Nucleus accumbens (tissue), 56 donors: Measurements from ENCODE around the gene PPM1A.
"Not testable (repeated sequence)": the region's sequence is repeated elsewhere in the genome, so short reads cannot be mapped to it uniquely, and the experiment has no call there.

Experiments
- DNase-seq, 56 donors: peaks; one replicate each; lab custom pipeline; 2025; lab: John Stamatoyannopoulos, UW

Gene PPM1A

DNA sequence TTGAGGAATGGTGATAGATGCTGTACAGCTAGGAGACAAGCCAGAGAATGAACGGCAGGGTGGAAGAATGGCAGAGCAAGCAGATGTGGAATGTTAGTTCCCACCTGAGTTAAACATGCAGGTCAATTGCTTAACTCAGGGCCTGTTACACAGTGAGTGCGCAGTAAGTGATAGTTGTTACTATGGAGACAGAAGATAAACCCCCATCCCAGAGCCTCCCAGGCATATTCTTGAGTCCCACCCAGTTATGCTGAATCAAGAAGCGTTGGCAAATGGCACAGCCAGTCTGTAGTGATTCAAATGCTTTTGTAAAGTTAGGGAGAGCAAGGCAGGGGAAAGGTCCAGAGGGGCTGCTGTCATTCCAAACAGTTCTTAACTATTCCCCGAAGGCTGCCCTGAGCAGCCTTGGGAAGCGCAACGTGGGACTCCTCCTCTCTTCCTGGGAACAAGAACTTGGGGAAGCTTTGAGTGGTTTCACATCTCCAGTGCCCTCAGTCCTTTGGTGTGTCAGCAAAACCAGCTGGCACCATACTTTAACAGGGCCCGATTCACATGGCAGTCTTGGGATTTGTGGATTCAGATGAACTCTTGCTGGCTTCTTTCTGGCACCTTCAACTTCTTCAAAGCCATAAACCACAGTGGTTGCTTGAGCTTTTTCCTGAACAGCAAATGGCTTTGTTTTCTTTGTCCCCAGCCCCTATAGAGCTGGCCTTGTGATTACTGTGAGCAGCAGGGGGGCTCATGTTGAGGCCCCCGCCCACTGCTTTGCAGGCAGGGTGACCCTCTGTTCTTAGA is 66.4 kb downstream of the PPM1A start:
- DNase-seq: no peak

DNA sequence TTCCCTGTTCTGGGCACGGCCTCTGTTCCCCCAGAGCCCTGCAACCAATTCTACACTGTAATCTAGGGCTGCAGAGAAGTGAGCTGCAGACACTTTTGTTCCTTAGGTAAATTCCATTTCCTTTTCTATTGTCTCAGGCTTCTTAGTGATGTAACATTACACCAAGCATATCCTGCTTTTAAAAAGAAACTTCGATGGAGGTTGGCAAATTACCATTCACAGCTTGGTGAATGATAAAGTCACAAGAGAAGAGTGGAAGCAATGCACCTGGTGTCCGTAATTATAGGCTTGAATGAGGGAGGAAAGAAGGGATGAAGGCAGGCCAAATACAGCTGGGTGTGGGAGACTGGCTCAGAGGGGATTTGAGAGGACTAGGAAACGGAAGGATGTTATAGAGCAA is 68.6 kb downstream of the PPM1A start:
- no peak for DNase-seq

DNA sequence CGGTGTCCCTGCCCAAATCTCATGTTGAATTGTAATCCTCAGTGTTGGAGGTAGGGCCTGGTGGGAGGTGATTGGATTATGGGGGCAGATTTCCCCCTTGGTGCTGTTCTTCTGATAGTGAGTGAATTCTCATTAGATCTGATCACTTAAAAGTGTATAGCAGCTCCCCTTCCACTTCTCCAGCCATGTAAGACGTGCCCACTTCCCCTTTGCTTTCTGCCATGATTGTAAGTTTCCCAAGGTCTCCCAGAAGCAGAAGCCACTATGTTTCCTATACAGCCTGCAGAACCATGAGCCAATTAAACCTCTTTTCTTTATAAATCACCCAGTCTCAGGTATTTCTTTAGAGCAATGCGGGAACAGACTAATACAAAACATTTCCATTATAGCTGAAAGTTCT is 71.8 kb downstream of the PPM1A start:
- not testable (repeated sequence) for DNase-seq

DNA sequence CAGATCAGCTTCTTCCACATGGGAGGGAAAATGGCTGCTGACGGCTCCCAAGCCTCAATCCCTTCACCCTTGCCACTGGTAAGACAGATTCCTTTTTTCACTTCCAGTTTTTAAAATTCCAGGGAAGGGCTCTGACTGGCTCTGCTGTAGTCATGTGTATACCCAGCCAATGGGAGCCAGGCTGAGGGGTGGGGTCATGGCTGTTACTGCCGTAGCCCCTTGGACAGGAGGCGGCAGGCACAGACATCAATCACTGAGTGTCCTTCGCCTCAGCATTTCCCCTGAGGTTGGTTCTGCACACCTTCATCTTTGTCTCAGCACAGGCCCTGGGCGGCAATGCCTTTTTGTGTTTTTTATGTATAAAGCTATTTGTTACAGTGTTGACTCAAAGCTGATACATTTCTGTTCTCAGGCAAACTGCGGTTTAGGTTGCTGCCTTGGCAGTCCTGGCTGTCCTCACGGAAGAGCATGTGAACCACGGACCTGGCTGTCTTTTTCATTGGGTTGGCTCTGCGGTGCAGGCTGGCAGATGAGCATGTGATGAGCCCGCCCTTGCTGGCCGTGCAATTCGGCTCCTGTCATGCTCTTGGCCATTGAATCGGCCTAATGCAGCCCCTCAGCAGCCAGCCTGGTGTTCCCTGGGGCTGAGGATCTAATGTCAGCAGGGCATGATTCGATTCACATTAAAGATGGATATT is 74.3 kb downstream of the PPM1A start:
- no peak for DNase-seq

DNA sequence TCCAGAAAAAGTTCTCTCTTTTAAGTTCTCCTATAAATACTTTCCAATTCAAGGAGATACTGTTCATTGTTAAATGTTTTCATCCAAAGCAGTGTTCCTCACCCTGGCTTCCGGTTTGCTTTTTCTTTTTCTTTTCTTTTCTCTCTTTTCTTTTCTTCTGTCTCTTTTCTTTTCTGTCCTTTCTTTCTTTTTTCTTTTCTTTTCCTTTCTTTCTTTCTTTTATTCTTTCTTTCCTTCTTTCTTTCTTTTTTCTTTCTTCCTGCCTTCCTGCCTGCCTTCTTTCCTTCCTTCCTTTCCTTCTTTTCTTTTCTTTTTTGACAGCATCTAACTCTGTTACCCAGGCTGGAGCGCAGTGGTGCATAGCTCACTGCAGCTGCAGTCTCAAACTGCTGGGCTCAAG is 75.8 kb downstream of the PPM1A start:
- no peak for DNase-seq

DNA sequence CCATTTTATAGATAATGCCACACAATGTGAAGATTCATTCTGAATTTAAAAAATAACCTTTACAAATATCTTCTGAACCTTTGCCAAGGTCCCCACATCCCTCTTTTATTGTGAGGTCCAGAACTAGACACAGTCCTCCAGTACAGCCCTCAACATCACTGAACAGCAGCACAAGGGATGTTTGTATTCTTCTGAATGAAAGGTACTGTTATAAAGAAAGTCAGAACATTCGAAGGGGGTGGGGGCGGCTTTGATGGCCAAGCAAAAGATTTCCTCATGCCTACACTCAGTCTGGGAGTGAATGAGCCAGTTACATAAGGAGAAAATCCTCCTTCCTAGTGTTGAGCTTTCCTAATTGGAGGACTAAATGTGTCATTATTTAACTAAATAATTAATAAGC is 77.3 kb downstream of the PPM1A start:
- peak in 2 of 56 donors; percentile 10 to 11 for DNase-seq

DNA sequence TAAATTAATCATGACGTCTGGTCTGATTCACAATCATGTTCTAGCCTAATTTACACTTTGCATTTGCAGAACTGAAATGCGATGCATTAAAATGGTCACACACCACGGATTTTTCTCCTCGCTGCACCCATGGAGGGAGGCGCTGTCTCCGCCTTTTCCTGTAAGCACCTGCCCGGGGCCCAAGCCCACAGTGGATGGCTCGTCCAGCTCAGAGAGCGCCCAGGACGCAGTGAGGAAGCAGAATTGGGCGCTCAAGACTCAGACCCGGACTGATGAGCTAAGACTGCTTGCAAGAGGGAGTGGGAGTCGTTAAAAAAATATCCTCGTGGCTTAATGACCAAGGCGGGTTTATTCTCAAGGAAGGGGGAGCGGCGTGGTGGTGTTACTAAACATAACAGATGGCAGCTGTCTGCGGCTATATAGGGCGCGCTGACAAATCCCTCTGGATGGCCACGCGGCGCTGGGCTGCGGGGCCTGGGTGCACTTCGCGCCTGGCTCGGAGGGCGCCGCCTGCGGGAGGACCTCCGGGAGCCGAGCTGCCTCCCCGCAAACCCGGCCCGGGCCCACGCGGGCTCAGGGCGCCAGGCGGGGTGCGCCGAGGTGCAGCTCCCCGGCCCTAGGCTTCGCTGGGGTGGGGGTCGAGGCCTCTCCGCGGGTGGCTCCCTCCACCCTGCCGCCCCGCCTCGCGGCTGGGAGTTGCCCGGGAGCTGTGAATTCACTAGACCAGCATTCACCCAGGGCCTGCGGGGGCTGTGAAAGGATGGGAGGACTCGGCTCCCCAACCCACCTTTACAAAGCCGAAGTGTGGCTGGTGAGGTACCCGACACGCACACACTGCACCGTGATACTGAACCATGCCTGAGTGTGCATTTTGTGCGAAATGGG is 78.7 kb downstream of the PPM1A start:
- peak in 31 of 56 donors; percentile 4 to 75 (median 37) for DNase-seq

DNA sequence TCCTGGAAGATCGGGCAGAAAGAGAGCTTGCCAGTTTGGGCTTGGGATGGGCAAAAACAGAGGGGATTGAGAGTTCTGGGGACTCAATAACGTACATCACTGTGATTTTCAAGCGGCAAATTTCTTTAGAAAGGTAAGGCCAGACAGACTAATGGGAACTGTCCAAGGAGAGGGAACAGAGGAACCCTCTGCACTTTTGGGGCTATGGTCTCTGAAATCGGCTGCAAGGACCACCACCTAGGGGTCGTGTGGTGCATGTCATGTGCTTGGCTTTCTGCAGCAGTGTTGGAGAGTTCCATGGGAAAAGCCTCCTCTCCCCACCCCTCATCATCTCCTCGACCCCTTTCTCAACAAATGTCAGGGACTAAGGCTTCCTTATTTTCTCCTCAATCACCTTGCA is 79.6 kb downstream of the PPM1A start:
- no peak for DNase-seq

DNA sequence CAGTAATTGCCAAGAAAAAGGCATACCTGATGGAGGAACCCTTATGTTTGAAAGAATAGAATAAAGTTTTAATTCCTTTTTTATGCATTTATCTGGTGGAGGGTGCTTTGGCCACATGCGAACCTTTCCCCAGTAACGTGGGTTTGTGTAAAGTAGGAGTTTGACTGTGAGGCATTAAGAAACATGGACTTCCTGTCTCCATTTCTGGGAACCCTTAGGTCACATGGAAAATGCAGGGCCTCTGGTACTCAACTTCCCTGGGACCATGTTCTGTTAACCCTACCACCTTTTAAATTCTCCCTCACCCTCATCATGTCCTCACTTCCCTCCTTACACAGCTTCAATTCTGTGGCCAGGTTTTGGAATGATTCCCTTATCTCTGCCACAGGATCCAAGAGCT is 80.3 kb downstream of the PPM1A start:
- no peak for DNase-seq

DNA sequence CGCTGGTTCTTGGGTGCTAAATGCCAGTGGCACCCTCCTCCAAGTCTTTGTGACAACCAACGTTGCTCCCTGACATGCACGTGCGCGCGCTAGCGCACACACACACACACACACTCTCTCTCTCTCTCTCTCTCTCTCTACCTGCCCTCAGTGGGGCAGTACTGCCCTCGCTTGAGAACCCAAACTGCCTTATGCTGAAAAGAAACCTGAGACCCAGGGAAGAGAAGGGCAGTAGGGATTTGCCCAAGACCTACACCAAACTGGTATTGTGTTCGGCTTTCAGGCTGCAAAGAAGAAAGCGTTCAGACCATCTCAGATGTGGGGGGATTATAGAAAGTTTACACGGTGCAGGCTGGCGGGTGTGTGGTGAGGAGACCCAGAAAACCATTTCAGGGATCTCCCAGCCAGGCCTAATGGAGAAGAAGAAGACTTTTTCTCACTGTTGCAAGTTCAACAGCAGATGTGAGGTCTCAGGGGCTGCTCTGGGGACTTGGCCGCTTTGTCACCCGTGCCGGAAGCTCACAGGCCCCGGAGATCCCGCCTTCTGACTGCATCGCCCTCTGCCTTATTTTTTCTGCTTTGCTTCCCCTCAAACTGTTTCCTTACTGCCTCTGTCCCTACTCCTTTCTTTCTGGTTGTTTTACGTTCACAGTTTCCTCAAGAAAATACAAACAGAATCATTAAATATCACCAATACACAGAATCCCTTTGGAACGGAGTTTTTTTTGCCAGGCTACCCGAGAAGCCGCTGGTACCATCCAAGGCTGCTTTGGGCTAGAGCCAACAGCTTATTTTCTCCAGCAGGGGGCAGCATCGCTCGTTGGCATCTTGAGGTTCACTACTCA is 82.4 kb downstream of the PPM1A start:
- DNase-seq: peak in 46 of 56 donors; percentile 4 to 77 (median 35)

DNA sequence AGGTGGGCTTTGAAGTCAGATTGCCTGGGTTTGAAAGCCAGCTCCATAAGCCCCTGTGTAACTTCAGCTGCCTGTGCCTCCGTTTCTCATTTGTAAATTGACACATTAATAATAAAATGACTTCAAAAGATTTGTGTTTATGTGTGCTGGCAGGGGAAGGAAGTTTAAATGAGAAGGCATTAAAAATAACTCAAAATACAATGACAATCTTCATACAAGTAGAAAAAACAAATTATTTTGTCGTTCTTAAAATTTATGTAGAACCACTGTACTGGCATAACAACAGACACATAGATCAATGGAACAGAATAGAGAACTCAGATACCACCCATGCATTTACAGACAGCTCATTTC is 83.0 kb downstream of the PPM1A start:
- no peak for DNase-seq

DNA sequence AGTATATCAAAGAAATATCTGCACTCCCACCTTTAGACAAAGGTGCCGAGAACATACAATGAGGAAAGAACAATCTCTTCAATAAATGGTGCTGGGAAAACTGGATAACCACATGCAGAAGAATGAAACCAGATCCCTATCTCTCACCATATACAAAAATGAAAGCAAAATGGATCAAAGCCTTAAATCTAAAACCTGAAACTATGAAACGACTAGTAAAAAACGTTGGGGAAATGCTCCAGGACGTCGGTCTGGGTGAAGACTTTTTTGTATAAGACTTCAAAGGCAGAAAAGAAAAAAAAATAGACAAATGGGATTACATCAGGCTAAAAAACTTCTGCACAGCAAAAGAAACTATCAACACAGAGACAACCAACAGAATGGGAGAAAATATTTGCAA is 83.8 kb downstream of the PPM1A start:
- DNase-seq: no peak

DNA sequence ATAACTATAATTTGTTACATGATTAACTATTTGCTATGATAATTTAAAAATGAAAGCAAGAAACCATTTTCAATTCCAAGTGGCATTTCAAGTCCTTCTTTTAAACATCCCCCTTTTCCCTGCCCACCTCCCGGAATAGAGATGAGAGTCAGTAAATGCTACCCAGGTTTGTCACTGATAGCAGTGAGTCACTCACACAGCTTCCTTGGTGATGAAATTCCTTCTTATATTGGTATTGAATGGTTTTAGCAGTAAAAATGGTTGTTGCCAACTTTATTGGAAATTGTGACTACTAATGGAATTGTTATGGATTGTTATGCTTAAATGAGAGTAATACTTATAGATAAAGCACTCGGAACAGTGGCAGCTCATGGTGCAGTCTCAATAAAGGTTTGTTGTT is 90.5 kb downstream of the PPM1A start:
- no peak for DNase-seq

DNA sequence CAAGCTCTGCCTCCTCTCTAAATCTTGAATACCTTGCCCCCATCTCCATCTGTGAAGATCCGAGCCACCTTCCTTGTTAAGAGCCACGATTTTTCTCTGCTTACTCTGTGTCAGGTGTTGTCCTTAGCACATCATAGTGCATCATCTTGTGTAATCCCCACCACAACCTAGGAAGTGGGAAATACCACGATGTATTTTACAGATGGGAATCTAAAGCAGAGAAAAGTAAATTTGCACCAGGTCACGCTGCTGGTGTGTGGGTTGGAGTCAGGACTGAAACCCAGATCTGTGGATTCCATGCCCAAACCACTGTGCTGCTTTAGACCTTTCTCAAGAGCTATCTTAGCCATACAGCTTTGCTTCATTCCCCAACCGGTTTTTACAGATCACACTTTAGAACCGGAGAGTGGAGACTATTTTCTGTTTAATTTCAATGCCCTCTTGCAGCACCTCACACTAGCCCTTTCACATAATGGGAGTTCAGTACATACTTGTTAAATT is 94.6 kb downstream of the PPM1A start:
- DNase-seq: no peak

DNA sequence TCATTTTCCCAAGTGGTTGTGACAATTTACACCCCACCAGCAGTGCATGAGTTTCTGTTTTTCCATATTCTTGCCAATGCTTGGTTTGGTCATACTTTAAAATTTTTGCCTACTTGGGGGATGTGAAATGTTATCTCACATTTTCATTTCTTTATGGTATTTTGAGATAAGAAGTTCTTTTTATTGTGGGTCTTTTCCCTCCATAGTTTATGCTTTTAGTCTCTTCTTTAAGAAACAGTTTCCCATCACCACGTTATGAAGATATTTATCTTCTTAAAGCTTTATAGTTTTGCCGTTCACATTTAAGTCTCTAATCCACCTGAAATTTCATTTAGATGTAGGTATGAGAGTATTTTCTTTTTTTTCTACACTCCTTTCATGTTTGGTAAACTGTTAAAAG is 95.7 kb downstream of the PPM1A start:
- no peak for DNase-seq

DNA sequence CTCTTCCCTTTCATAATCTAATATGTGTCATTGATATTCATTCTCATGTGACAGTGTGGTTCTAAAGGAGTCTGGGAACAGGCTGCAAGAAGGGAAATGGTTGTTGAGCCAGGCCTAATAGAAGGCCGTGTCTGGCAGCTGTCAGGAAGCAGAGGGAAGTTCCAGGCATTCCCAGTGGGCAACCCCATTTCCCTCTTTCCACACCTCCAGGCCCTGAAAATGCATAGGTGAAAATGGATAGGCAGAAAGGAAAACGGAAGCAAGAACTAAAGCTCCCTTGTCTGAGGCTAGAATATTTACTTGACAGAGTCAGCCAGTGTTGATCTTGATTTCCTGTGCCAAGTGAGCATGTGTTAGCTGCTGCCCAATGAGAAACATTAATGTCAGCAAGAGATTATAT is 97.7 kb downstream of the PPM1A start:
- no peak for DNase-seq

DNA sequence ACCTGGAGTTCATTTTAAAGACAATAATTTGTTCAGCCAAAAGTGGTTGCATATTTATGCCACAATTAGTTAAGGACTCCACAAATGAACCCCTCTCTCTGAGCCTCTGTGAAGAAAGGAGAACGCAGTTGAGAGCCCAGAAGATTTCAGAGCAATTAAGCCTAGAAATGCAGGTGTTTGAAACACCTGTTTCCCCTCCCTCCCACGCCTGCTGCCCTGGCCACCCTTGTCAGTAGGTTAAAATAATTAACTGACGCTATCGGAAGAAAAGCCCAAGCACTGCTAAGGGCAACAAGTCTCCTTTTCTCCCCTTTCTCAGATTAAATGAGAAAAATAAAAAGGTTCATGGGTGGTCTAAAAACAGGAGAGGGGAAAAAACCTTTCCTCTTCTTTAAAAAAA is 99.2 kb downstream of the PPM1A start:
- DNase-seq: no peak
